Measurements from ENCODE around the gene DMAP1. TPM values are rescaled to one million over a fixed set of nuclear protein-coding genes. Genes with fewer than 3 reads are reported as not detected.

DMAP1 gene
- total and polyA plus RNA-seq, 9 donors, result 28.1 to 46.9 (median 42.2) TPM

DNA sequence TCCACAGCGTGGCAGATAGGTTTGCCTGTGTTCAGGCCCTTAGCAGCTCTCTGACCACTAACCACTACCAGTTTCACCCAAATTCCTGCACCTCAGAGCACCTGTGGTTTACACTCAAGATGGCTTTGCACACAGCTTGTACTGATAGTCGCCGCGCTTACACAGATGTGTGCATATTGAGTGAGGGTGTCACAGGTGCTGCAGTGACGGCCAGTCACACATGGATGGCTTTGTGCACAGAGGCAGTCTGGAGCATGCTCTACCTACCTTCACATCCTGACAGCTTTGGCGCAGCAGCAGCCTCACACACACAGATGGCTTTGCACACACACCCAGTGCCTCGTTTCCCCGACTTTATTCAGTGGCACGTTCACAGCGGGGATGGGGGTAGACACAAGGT lies 7.5 kb downstream of the DMAP1 start:
- intact Hi-C loops (cut with DNase I), result loop anchor here in 1 of 4 donors (5.0 to 10.0 kb wide), 2 partner anchors 97 to 374 kb away; no protein-coding TSS in a partner anchor
- H3K36me3 ChIP-seq, result no peaks in the 10 kb centered on the region

DNA sequence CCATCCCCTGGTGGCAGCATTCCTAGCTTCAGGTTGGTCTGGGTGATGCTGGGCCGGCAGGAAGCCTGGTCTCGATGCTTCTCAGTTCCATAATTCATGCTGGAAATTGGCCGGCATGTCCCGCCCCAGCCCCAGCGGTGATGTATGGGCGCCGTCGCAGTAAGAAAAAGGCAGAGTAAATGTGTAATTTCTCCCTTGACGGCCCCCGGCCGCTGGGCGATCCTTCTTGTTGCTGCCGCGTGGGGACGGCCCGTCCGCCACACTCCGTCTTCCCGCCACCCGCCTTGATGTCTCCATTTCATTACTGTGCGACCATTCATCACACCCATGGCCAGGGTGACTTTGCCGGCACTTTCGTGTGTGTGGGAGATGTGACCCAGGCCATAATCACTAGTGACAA lies 8.5 kb downstream of the DMAP1 start:
- H3K4me1 ChIP-seq (ENCODE audit: insufficient read depth), result no peaks in the 10 kb centered on the region
- H3K9me3 ChIP-seq, result no peaks in the 10 kb centered on the region
- no peak overlapping the region for H3K4me3 ChIP-seq
- no peak overlapping the region for H3K27ac ChIP-seq
- no peak for TF ChIP-seq POLR2A (IDR thresholded peaks at IDR 0.05)
- TF ChIP-seq EP300 (IDR thresholded peaks at IDR 0.05), result no peak
- TF ChIP-seq, protein P1, sequence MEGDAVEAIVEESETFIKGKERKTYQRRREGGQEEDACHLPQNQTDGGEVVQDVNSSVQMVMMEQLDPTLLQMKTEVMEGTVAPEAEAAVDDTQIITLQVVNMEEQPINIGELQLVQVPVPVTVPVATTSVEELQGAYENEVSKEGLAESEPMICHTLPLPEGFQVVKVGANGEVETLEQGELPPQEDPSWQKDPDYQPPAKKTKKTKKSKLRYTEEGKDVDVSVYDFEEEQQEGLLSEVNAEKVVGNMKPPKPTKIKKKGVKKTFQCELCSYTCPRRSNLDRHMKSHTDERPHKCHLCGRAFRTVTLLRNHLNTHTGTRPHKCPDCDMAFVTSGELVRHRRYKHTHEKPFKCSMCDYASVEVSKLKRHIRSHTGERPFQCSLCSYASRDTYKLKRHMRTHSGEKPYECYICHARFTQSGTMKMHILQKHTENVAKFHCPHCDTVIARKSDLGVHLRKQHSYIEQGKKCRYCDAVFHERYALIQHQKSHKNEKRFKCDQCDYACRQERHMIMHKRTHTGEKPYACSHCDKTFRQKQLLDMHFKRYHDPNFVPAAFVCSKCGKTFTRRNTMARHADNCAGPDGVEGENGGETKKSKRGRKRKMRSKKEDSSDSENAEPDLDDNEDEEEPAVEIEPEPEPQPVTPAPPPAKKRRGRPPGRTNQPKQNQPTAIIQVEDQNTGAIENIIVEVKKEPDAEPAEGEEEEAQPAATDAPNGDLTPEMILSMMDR (IDR thresholded peaks at IDR 0.05), result no peak
- 83 to 88% (median 84%) methylated on average over 23 of the region's 23 CpGs for WGBS, 3 donors
- no peaks in the 10 kb centered on the region for H3K27me3 ChIP-seq
- DNase-seq, result no peak
- intact Hi-C loops (cut with DNase I), result loop anchor here in 1 of 4 donors (5.0 to 10.0 kb wide), 2 partner anchors 96 to 373 kb away; no protein-coding TSS in a partner anchor
- H3K36me3 ChIP-seq, result no peaks in the 10 kb centered on the region

More for the DNA sequence above, 7.5 kb downstream of the DMAP1 start:
- no peaks in the 10 kb centered on the region for H3K27me3 ChIP-seq
- no peak overlapping the region for H3K4me3 ChIP-seq
- no peak for DNase-seq
- no peaks in the 10 kb centered on the region for H3K4me1 ChIP-seq (ENCODE audit: insufficient read depth)
- no peak overlapping the region for H3K27ac ChIP-seq
- no peaks in the 10 kb centered on the region for H3K9me3 ChIP-seq
- 73 to 84% (median 83%) methylated on average over 10 of the region's 10 CpGs for WGBS, 3 donors
- TF ChIP-seq, protein P1 (IDR thresholded peaks at IDR 0.05), result no peak
- TF ChIP-seq POLR2A (IDR thresholded peaks at IDR 0.05), result no peak
- no peak for TF ChIP-seq EP300 (IDR thresholded peaks at IDR 0.05)

GRCh38 chr1:44222397-44223186 lies 9.3 kb downstream of the DMAP1 start:
- WGBS, 3 donors, result 70 to 80% (median 73%) methylated on average over 5 of the region's 5 CpGs
- no peaks in the 10 kb centered on the region for H3K27me3 ChIP-seq
- H3K4me3 ChIP-seq, result no peak overlapping the region
- H3K9me3 ChIP-seq, result no peaks in the 10 kb centered on the region
- TF ChIP-seq EP300 (IDR thresholded peaks at IDR 0.05), result no peak
- TF ChIP-seq, protein P1 (IDR thresholded peaks at IDR 0.05), result no peak
- TF ChIP-seq POLR2A (IDR thresholded peaks at IDR 0.05), result no peak
- no peak overlapping the region for H3K27ac ChIP-seq
- no peaks in the 10 kb centered on the region for H3K4me1 ChIP-seq (ENCODE audit: insufficient read depth)
- intact Hi-C loops (cut with DNase I), result loop anchor here in 1 of 4 donors (5.0 to 10.0 kb wide), 2 partner anchors 95 to 372 kb away; no protein-coding TSS in a partner anchor
- no peaks in the 10 kb centered on the region for H3K36me3 ChIP-seq
- no peak for DNase-seq

DNA sequence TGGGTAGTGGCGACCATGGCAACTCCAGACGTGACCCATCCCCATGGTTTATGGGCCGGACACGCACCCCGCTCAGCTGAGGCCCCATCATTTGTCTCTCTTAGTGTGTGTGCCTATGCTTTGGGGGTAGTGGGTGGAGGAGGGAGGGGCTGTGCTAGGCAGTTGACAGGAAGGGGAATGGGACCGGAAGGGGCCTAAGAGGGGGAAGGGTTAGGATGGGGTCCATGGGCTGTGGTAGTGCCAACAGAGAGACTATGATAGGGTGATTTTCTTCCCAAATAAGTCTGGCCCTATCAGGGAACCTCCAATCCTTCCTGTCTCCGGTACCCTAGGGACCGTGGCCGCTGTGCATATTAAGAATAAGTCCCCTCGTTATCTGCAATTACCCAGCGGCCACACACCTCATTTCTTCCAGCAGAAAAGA lies 9.9 kb downstream of the DMAP1 start:
- WGBS, 3 donors, result 86 to 91% (median 88%) methylated on average over 11 of the region's 11 CpGs
- DNase-seq, result no peak
- TF ChIP-seq, protein P1 (IDR thresholded peaks at IDR 0.05), result no peak
- Histone ChIP-seq H3K27ac (no peak overlapping the region), H3K27me3 (no peaks in the 10 kb centered on the region), H3K9me3 (no peaks in the 10 kb centered on the region), H3K4me1 (ENCODE audit: insufficient read depth) (no peaks in the 10 kb centered on the region), H3K4me3 (no peak overlapping the region), H3K36me3 (no peaks in the 10 kb centered on the region)
- intact Hi-C loops (cut with DNase I), result loop anchor here in 1 of 4 donors (5.0 to 10.0 kb wide), 2 partner anchors 94 to 372 kb away; no protein-coding TSS in a partner anchor
